ENCODE data around the gene BCAT1. TPM values are rescaled to one million over a fixed set of nuclear protein-coding genes. Genes with fewer than 3 reads are reported as not detected.

BCAT1 gene
- total and polyA plus RNA-seq, 2 of the 8 experiments (the other 6 are each of a cell fraction or from before 2014, with no cell fraction given) = 19.7 to 263 TPM

DNA sequence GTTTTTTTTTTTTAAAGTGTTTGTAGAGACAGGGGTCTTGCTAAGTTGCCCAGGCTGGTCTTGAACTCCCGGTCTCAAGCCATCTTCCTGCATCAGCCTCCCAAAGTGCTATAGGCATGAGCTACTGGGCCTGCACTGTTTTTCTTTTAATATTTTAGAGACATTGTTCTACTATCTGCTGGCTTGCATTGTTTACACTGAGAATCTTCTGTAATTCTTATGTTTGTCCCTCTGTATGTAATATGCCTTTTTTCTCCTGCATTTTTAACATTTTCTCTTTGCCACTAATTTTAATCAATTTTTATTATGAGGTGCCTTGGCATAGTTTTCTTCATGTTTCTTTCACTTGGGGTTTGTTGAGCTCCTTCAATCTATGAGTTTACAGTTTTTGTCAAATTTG lies 15.4 kb upstream of the BCAT1 start (continued):
- TF ChIP-seq, protein P1, sequence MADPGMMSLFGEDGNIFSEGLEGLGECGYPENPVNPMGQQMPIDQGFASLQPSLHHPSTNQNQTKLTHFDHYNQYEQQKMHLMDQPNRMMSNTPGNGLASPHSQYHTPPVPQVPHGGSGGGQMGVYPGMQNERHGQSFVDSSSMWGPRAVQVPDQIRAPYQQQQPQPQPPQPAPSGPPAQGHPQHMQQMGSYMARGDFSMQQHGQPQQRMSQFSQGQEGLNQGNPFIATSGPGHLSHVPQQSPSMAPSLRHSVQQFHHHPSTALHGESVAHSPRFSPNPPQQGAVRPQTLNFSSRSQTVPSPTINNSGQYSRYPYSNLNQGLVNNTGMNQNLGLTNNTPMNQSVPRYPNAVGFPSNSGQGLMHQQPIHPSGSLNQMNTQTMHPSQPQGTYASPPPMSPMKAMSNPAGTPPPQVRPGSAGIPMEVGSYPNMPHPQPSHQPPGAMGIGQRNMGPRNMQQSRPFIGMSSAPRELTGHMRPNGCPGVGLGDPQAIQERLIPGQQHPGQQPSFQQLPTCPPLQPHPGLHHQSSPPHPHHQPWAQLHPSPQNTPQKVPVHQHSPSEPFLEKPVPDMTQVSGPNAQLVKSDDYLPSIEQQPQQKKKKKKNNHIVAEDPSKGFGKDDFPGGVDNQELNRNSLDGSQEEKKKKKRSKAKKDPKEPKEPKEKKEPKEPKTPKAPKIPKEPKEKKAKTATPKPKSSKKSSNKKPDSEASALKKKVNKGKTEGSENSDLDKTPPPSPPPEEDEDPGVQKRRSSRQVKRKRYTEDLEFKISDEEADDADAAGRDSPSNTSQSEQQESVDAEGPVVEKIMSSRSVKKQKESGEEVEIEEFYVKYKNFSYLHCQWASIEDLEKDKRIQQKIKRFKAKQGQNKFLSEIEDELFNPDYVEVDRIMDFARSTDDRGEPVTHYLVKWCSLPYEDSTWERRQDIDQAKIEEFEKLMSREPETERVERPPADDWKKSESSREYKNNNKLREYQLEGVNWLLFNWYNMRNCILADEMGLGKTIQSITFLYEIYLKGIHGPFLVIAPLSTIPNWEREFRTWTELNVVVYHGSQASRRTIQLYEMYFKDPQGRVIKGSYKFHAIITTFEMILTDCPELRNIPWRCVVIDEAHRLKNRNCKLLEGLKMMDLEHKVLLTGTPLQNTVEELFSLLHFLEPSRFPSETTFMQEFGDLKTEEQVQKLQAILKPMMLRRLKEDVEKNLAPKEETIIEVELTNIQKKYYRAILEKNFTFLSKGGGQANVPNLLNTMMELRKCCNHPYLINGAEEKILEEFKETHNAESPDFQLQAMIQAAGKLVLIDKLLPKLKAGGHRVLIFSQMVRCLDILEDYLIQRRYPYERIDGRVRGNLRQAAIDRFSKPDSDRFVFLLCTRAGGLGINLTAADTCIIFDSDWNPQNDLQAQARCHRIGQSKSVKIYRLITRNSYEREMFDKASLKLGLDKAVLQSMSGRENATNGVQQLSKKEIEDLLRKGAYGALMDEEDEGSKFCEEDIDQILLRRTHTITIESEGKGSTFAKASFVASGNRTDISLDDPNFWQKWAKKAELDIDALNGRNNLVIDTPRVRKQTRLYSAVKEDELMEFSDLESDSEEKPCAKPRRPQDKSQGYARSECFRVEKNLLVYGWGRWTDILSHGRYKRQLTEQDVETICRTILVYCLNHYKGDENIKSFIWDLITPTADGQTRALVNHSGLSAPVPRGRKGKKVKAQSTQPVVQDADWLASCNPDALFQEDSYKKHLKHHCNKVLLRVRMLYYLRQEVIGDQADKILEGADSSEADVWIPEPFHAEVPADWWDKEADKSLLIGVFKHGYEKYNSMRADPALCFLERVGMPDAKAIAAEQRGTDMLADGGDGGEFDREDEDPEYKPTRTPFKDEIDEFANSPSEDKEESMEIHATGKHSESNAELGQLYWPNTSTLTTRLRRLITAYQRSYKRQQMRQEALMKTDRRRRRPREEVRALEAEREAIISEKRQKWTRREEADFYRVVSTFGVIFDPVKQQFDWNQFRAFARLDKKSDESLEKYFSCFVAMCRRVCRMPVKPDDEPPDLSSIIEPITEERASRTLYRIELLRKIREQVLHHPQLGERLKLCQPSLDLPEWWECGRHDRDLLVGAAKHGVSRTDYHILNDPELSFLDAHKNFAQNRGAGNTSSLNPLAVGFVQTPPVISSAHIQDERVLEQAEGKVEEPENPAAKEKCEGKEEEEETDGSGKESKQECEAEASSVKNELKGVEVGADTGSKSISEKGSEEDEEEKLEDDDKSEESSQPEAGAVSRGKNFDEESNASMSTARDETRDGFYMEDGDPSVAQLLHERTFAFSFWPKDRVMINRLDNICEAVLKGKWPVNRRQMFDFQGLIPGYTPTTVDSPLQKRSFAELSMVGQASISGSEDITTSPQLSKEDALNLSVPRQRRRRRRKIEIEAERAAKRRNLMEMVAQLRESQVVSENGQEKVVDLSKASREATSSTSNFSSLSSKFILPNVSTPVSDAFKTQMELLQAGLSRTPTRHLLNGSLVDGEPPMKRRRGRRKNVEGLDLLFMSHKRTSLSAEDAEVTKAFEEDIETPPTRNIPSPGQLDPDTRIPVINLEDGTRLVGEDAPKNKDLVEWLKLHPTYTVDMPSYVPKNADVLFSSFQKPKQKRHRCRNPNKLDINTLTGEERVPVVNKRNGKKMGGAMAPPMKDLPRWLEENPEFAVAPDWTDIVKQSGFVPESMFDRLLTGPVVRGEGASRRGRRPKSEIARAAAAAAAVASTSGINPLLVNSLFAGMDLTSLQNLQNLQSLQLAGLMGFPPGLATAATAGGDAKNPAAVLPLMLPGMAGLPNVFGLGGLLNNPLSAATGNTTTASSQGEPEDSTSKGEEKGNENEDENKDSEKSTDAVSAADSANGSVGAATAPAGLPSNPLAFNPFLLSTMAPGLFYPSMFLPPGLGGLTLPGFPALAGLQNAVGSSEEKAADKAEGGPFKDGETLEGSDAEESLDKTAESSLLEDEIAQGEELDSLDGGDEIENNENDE (IDR thresholded peaks at IDR 0.05; ENCODE audit: insufficient replicate concordance, low read length) = no peak

Measured in H1 (cell line).